ENCODE results near the gene ARHGAP1. TPM values are rescaled to one million over a fixed set of nuclear protein-coding genes. Genes with fewer than 3 reads are reported as not detected.

ARHGAP1 gene
- total RNA-seq, 1 experiment from 2014 or later = 73.0 TPM

GRCh38 chr11:46642627-46643335, 57.6 kb downstream of the ARHGAP1 start:
- Mint-ChIP-seq H3K36me3 (ENCODE audit: insufficient read depth, unreplicated experiment) (peaks cover 49% of the 10 kb centered on the region), H3K9me3 (ENCODE audit: unreplicated experiment) (no peaks in the 10 kb centered on the region), H3K4me3 (ENCODE audit: unreplicated experiment) (no peak overlapping the region), H3K27ac (ENCODE audit: unreplicated experiment) (no peak overlapping the region), H3K27me3 (ENCODE audit: insufficient read depth, unreplicated experiment) (no peaks in the 10 kb centered on the region), H3K4me1 (ENCODE audit: low read depth, unreplicated experiment) (peaks cover 19% of the 10 kb centered on the region)
- Histone ChIP-seq H3K27me3 (replicated peaks; ENCODE audit: control insufficient read depth, insufficient read depth, low read length) (no peaks in the 10 kb centered on the region), H3K4me1 (peaks cover 21% of the 10 kb centered on the region), H3K36me3 (ENCODE audit: control insufficient read depth, insufficient read depth, low read length) (peaks cover 3% of the 10 kb centered on the region; the same call in 1 of the 2 replicates), H3K4me3 (ENCODE audit: low read depth, low read length) (no peak overlapping the region), H3K9me3 (no peaks in the 10 kb centered on the region)
- no TSS peak for BruUV-seq (replicated peaks)
- POLR2A ChIA-PET = interaction anchor here (0.6 kb wide), 1 partner anchor 17 kb away, joined by 3 read pairs; no protein-coding TSS in a partner anchor
- CTCF ChIA-PET = no interaction called here
- no peak for DNase-seq
- TF ChIP-seq, protein P1, sequence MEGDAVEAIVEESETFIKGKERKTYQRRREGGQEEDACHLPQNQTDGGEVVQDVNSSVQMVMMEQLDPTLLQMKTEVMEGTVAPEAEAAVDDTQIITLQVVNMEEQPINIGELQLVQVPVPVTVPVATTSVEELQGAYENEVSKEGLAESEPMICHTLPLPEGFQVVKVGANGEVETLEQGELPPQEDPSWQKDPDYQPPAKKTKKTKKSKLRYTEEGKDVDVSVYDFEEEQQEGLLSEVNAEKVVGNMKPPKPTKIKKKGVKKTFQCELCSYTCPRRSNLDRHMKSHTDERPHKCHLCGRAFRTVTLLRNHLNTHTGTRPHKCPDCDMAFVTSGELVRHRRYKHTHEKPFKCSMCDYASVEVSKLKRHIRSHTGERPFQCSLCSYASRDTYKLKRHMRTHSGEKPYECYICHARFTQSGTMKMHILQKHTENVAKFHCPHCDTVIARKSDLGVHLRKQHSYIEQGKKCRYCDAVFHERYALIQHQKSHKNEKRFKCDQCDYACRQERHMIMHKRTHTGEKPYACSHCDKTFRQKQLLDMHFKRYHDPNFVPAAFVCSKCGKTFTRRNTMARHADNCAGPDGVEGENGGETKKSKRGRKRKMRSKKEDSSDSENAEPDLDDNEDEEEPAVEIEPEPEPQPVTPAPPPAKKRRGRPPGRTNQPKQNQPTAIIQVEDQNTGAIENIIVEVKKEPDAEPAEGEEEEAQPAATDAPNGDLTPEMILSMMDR (IDR thresholded peaks at IDR 0.05; ENCODE audit: insufficient read depth in 1 of 2, low read depth in 1 of 2, low read length in 1 of 2, severe bottlenecking in 1 of 2, unreplicated experiment in 1 of 2) = no peak
- intact Hi-C loops (cut with micrococcal nuclease; ENCODE audit: unreplicated experiment) = no loop called here

- POLR2A ChIA-PET = interaction anchor here (0.6 kb wide), 1 partner anchor 149 kb away, joined by 6 read pairs; no protein-coding TSS in a partner anchor
- Histone ChIP-seq H3K27me3 (replicated peaks; ENCODE audit: control insufficient read depth, insufficient read depth, low read length) (no peaks in the 10 kb centered on the region), H3K9me3 (no peaks in the 10 kb centered on the region), H3K4me1 (peaks cover 21% of the 10 kb centered on the region), H3K36me3 (ENCODE audit: control insufficient read depth, insufficient read depth, low read length) (peaks cover 3% of the 10 kb centered on the region; the same call in 1 of the 2 replicates), H3K4me3 (ENCODE audit: low read depth, low read length) (no peak overlapping the region)
- DNase-seq = no peak
- H3K36me3 Mint-ChIP-seq (ENCODE audit: insufficient read depth, unreplicated experiment) = peaks cover 39% of the 10 kb centered on the region
- no TSS peak for BruUV-seq (replicated peaks)
- no peaks in the 10 kb centered on the region for H3K27me3 Mint-ChIP-seq (ENCODE audit: insufficient read depth, unreplicated experiment)
- TF ChIP-seq, protein P1 (IDR thresholded peaks at IDR 0.05; ENCODE audit: insufficient read depth in 1 of 2, low read depth in 1 of 2, low read length in 1 of 2, severe bottlenecking in 1 of 2, unreplicated experiment in 1 of 2) = no peak
- peaks cover 19% of the 10 kb centered on the region for H3K4me1 Mint-ChIP-seq (ENCODE audit: low read depth, unreplicated experiment)
- CTCF ChIA-PET = interaction anchor here (0.6 to 0.7 kb wide), 2 partner anchors 10 to 59 kb away, joined by 3 to 6 read pairs; partner anchors contain the start of genes ARHGAP1 and ZNF408
- intact Hi-C loops (cut with micrococcal nuclease; ENCODE audit: unreplicated experiment) = no loop called here
- H3K9me3 Mint-ChIP-seq (ENCODE audit: unreplicated experiment) = no peaks in the 10 kb centered on the region
- H3K27ac Mint-ChIP-seq (ENCODE audit: unreplicated experiment) = no peak overlapping the region
- no peak overlapping the region for H3K4me3 Mint-ChIP-seq (ENCODE audit: unreplicated experiment)
Observed at GRCh38 chr11:46641639-46642038, 58.8 kb downstream of the ARHGAP1 start.

DNA sequence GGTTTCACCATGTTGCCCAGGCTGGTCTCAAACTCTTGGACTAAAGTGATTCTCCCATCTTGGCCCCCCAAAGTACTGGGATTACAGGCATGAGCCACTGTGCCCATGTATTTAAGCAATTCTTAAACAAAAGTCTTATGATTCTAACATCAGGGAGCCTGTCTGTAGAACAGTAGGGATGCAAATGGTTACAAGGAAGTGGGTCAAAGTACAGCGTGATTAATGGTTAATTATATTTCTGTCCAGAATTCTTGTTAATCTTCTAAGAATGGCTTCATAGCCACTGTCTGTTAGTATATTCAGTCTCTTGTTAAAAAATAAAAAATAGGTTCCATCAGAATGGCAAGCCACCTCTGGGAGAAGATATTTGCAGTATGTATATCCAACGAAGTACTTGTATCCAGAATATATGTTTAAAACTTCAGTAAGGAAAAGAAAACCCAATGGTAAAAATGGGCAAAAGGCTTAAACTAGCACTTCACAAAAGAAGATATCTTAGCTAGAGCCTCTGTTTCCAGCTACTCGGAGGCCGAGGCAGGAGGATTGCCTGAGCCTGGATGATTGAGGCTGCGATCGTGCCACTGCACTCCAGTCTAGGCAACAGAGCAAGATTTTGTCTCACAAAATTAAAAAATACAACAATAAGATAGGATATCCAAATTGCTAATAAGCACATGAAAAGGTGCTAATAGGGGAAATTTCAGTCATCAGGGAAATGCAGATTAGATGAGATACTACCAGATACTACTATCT, 60.2 kb downstream of the ARHGAP1 start:
- peak overlapping the region; percentile 78 for H3K27ac Mint-ChIP-seq (ENCODE audit: unreplicated experiment)
- H3K27me3 Mint-ChIP-seq (ENCODE audit: insufficient read depth, unreplicated experiment) = no peaks in the 10 kb centered on the region
- no peaks in the 10 kb centered on the region for H3K27me3 ChIP-seq (replicated peaks; ENCODE audit: control insufficient read depth, insufficient read depth, low read length)
- H3K4me3 ChIP-seq (ENCODE audit: low read depth, low read length) = no peak overlapping the region
- peaks cover 21% of the 10 kb centered on the region for H3K4me1 ChIP-seq
- H3K9me3 ChIP-seq = no peaks in the 10 kb centered on the region
- H3K9me3 Mint-ChIP-seq (ENCODE audit: unreplicated experiment) = no peaks in the 10 kb centered on the region
- peak overlapping the region; percentile 19 for H3K4me3 Mint-ChIP-seq (ENCODE audit: unreplicated experiment)
- no TSS peak for BruUV-seq (replicated peaks)
- TF ChIP-seq, protein P1 (IDR thresholded peaks at IDR 0.05; ENCODE audit: insufficient read depth in 1 of 2, low read depth in 1 of 2, low read length in 1 of 2, severe bottlenecking in 1 of 2, unreplicated experiment in 1 of 2) = no peak
- peaks cover 19% of the 10 kb centered on the region for H3K4me1 Mint-ChIP-seq (ENCODE audit: low read depth, unreplicated experiment)
- ChIA-PET POLR2A (no interaction called here), CTCF (interaction anchor here (0.5 kb wide), 1 partner anchor 15 kb away, joined by 4 read pairs; no protein-coding TSS in a partner anchor)
- DNase-seq = no peak
- peaks cover 28% of the 10 kb centered on the region for H3K36me3 Mint-ChIP-seq (ENCODE audit: insufficient read depth, unreplicated experiment)
- H3K36me3 ChIP-seq (ENCODE audit: control insufficient read depth, insufficient read depth, low read length) = no peaks in the 10 kb centered on the region
- intact Hi-C loops (cut with micrococcal nuclease; ENCODE audit: unreplicated experiment) = no loop called here
